Endothelial cell of umbilical vein (primary cell): Measurements from ENCODE around the gene CENPQ. TPM values are rescaled to one million over a fixed set of nuclear protein-coding genes. Genes with fewer than 3 reads are reported as not detected.

Experiments
- BruUV-seq: library from RNA; stranded (reverse); fragments of 400-500 nt; replicated peaks from 2 replicates; lab custom pipeline; 2021; lab: Mats Ljungman, UMichigan
- CTCF ChIA-PET: fragments of 300-600, 350-600 bp; sonication (Branson Sonifier 250); formaldehyde crosslinking; loops from one replicate; lab custom pipeline; 2021; ENCODE audit warnings: antibody characterized with exemption, inconsistent platforms; lab: Charles Lee
- POLR2A ChIA-PET: fragments of 300-600, 350-600 bp; sonication (Branson Sonifier 250); formaldehyde crosslinking; loops from one replicate; lab custom pipeline; 2021; ENCODE audit warnings: antibody characterized with exemption, inconsistent platforms; lab: Charles Lee
- DNase-seq: peaks from one replicate; pipeline ENCODE4 v3.0.0-alpha.2; 2011; ENCODE audit warnings: low read depth, low spot score
- FAIRE-seq: peaks from 2 replicates; lab custom pipeline; 2011; peaks lifted over from hg19 to GRCh38; lab: Jason Lieb, UNC
- H2AFZ ChIP-seq: 2 replicates; pipeline ENCODE4 v1.6.0; 2012; ENCODE audit warnings: low read depth, low read length, control low read depth, inconsistent platforms
- H3K27ac ChIP-seq: 2 replicates; pipeline ENCODE4 v1.5.1; 2011; ENCODE audit warnings: low read depth, mild to moderate bottlenecking, control low read depth, low read length, moderate library complexity; ENCODE audit not compliant: insufficient read depth
- H3K27me3 ChIP-seq, 2 experiments: 2 replicates each; pipeline versions ENCODE4 v1.6.0 to v1.6.1; 2011; ENCODE audit warnings: low read length in 2 of 2, mixed read lengths in 1 of 2; ENCODE audit not compliant: control insufficient read depth in 2 of 2, insufficient read depth in 2 of 2
- H3K36me3 ChIP-seq, 2 experiments: 2 replicates in 1 of 2; 3 replicates in 1 of 2; pipeline ENCODE4 v1.5.1; 2011; ENCODE audit warnings: low read length in 2 of 2, mild to moderate bottlenecking in 1 of 2, moderate library complexity in 1 of 2; ENCODE audit not compliant: control insufficient read depth in 2 of 2, insufficient read depth in 2 of 2; ENCODE audit errors: extremely low read depth in 1 of 2
- H3K4me1 ChIP-seq: 3 replicates; pipeline ENCODE4 v1.5.1; 2011; ENCODE audit warnings: mild to moderate bottlenecking, low read length; ENCODE audit not compliant: control insufficient read depth, insufficient read depth; ENCODE audit errors: extremely low read depth
- H3K4me2 ChIP-seq: 2 replicates; pipeline ENCODE4 v1.6.1; 2011; ENCODE audit warnings: low read length, control low read depth, mixed read lengths; ENCODE audit not compliant: insufficient read depth
- H3K4me3 ChIP-seq, 3 experiments: fragments of 200-600 bp in 1 of 3; sonication (generic), shearing (Covaris generic) in 1 of 3; replicated peaks in 1 of 3; 2 replicates each; pipeline ENCODE4 v1.5.1; 2011 to 2016; ENCODE audit warnings: control low read depth in 3 of 3, low read length in 3 of 3, mild to moderate bottlenecking in 2 of 3, inconsistent platforms in 1 of 3, low read depth in 1 of 3, moderate library complexity in 1 of 3; ENCODE audit not compliant: insufficient read depth in 1 of 3
- H3K79me2 ChIP-seq: 2 replicates; pipeline ENCODE4 v1.6.0; 2012; ENCODE audit warnings: low read length, inconsistent platforms; ENCODE audit not compliant: control insufficient read depth, insufficient read depth
- H3K9ac ChIP-seq: replicated peaks from 2 replicates; pipeline ENCODE3; 2011; ENCODE audit warnings: low read length, control low read depth; ENCODE audit not compliant: insufficient read depth; ENCODE audit errors: extremely low read depth
- H3K9me1 ChIP-seq: replicated peaks from 3 replicates; pipeline ENCODE4 v1.6.0; 2011; ENCODE audit warnings: mild to moderate bottlenecking, low read length; ENCODE audit not compliant: control insufficient read depth, insufficient read depth; ENCODE audit errors: extremely low read depth
- H3K9me3 ChIP-seq: replicated peaks from 2 replicates; pipeline ENCODE4 v1.5.1; 2012; ENCODE audit warnings: low read length, inconsistent platforms; ENCODE audit not compliant: control insufficient read depth, insufficient read depth
- H4K20me1 ChIP-seq: replicated peaks from 2 replicates; pipeline ENCODE3; 2011; ENCODE audit warnings: mild to moderate bottlenecking, low read length; ENCODE audit not compliant: control insufficient read depth, insufficient read depth; ENCODE audit errors: extremely low read depth
- EZH2 ChIP-seq: IDR thresholded peaks from 2 replicates; pipeline ENCODE4 v1.6.1; 2012; ENCODE audit warnings: borderline replicate concordance, low read depth, mild to moderate bottlenecking, moderate library complexity, low read length, inconsistent platforms; ENCODE audit not compliant: severe bottlenecking
- FOS ChIP-seq: IDR thresholded peaks from 2 replicates; pipeline ENCODE4 v1.6.1; 2011; ENCODE audit warnings: mild to moderate bottlenecking, low read length, moderate library complexity, borderline replicate concordance; ENCODE audit not compliant: insufficient read depth
- GATA2 ChIP-seq: IDR thresholded peaks from 2 replicates; pipeline ENCODE4 v1.7.0; 2011; ENCODE audit warnings: low read depth, mild to moderate bottlenecking, moderate library complexity, mixed read lengths, low read length; ENCODE audit not compliant: insufficient read length, insufficient read depth
- JUN ChIP-seq: IDR thresholded peaks from 2 replicates; pipeline ENCODE4 v1.6.1; 2011; ENCODE audit warnings: borderline replicate concordance, low read depth; ENCODE audit not compliant: insufficient read length, insufficient read depth
- MYC ChIP-seq: IDR thresholded peaks from one replicate; pipeline ENCODE4 v1.6.1; 2011; ENCODE audit warnings: mild to moderate bottlenecking, low read depth, low read length
- POLR2A ChIP-seq: IDR thresholded peaks from 2 replicates; pipeline ENCODE4 v1.6.1; 2012; ENCODE audit warnings: low read depth, mild to moderate bottlenecking, control low read depth, low read length
- POLR2AphosphoS5 ChIP-seq: IDR thresholded peaks from 2 replicates; pipeline ENCODE4 v1.6.1; 2012; ENCODE audit warnings: low read depth, mild to moderate bottlenecking, control low read depth, low read length, moderate library complexity; ENCODE audit not compliant: insufficient read depth
- dilution Hi-C: fragments of 300-500 bp; cut with MboI; formaldehyde crosslinking; loops from one replicate; pipeline ENCODE4 v1.15.0; 2019; ENCODE audit warnings: low sequenced_read_pairs; ENCODE audit not compliant: extremely low pct_ligation_motif_present
- intact Hi-C: fragments of 100-400 bp; cut with micrococcal nuclease; formaldehyde crosslinking; loops from one replicate; pipeline ENCODE4 v1.10.0; 2022
- polyA plus RNA-seq, 4 experiments: library from polyadenylated mRNA; depleted of rRNA in 3 of 4; stranded (reverse) in 3 of 4; unstranded in 1 of 4; fragments of >200 nt; gene quantifications; 2 replicates each; pipeline versions ENCODE4 v1.2.1 to v1.2.3, GENCODE V29; 2011 to 2012; ENCODE audit warnings: missing spikeins in 1 of 4
- total RNA-seq: library from RNA; stranded (reverse); gene quantifications from 2 replicates; pipeline ENCODE4 v1.2.3, GENCODE V29; 2021
- TF ChIP-seq, protein P1 (sequence below), 2 donors: IDR thresholded peaks; 1 replicate in 1 of 2; 2 replicates in 1 of 2; pipeline ENCODE4 v1.5.1; 2011; ENCODE audit warnings: low read length in 2 of 2, mild to moderate bottlenecking in 2 of 2, moderate library complexity in 2 of 2, control low read depth in 1 of 2, inconsistent platforms in 1 of 2, low read depth in 1 of 2; ENCODE audit not compliant: insufficient read depth in 1 of 2; ENCODE audit errors: extremely low read depth in 1 of 2
- TF ChIP-seq, protein P2 (sequence below): IDR thresholded peaks from 2 replicates; pipeline ENCODE4 v1.6.1; 2011; ENCODE audit not compliant: insufficient read depth, insufficient read length

The CENPQ gene
- total and polyA plus RNA-seq, 2 donors (not counting 3 experiments of a cell fraction or from before 2014, with no cell fraction given): 3.3 to 8.0 TPM

DNA sequence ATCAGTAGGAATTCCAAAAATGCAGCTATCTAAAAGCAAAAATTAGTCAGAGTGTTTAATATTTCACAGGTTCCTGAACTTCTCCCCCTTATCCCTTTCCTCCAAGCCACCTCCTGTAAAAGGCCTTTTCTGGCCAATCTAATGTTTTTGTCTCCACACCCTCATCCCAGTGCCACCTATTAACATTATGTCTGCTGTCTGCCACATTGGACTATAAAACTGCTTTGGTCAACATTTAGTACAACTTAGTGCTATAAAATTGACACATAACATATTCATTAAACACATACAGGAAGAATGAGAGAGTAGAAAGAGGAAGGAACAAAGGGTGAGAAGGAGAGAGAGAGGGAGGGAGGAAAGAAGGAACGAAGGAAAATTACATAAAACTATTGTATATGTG lies 47.8 kb upstream of the CENPQ start:
- intact Hi-C loops: loop anchor here (10.0 kb wide), 1 partner anchor 171 kb away; no protein-coding TSS in a partner anchor
- DNase-seq (no peak), FAIRE-seq (no peak)
- H3K27ac ChIP-seq: no peak overlapping the region
- CTCF ChIA-PET: interaction anchor here (1.7 kb wide), 1 partner anchor 1627 kb away, joined by 3 read pairs; no protein-coding TSS in a partner anchor
- H3K9me1 ChIP-seq: no peaks in the 10 kb centered on the region
- H4K20me1 ChIP-seq: no peaks in the 10 kb centered on the region
- no peaks in the 10 kb centered on the region for H3K9me3 ChIP-seq
- H3K9ac ChIP-seq: no peak overlapping the region
- no peak overlapping the region for H2AFZ ChIP-seq
- POLR2A ChIA-PET: no interaction called here
- no peak overlapping the region for H3K4me2 ChIP-seq
- BruUV-seq: no TSS peak
- no peaks in the 10 kb centered on the region for H3K79me2 ChIP-seq
- no peaks in the 10 kb centered on the region for H3K27me3 ChIP-seq
- H3K36me3 ChIP-seq: no peaks in the 10 kb centered on the region
- TF ChIP-seq POLR2A: no peak
- TF ChIP-seq GATA2: no peak
- TF ChIP-seq MYC: no peak
- TF ChIP-seq POLR2AphosphoS5: no peak
- no peak for TF ChIP-seq EZH2
- no peak for TF ChIP-seq FOS
- TF ChIP-seq JUN: no peak
- TF ChIP-seq, protein P1, sequence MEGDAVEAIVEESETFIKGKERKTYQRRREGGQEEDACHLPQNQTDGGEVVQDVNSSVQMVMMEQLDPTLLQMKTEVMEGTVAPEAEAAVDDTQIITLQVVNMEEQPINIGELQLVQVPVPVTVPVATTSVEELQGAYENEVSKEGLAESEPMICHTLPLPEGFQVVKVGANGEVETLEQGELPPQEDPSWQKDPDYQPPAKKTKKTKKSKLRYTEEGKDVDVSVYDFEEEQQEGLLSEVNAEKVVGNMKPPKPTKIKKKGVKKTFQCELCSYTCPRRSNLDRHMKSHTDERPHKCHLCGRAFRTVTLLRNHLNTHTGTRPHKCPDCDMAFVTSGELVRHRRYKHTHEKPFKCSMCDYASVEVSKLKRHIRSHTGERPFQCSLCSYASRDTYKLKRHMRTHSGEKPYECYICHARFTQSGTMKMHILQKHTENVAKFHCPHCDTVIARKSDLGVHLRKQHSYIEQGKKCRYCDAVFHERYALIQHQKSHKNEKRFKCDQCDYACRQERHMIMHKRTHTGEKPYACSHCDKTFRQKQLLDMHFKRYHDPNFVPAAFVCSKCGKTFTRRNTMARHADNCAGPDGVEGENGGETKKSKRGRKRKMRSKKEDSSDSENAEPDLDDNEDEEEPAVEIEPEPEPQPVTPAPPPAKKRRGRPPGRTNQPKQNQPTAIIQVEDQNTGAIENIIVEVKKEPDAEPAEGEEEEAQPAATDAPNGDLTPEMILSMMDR (IDR thresholded peaks at IDR 0.05; ENCODE audit: extremely low read depth in 1 of 2, insufficient read depth in 1 of 2, low read depth in 1 of 2, low read length in 2 of 2): no peak
- TF ChIP-seq, protein P2, sequence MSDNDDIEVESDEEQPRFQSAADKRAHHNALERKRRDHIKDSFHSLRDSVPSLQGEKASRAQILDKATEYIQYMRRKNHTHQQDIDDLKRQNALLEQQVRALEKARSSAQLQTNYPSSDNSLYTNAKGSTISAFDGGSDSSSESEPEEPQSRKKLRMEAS: no peak
- H3K4me1 ChIP-seq: no peaks in the 10 kb centered on the region
- H3K4me3 ChIP-seq: no peak overlapping the region
- dilution Hi-C loops: no loop called here
